OCI-LY1 (cell line): ENCODE results near the gene F5.

Experiments
- CTCF ChIP-seq: fragments of 200-600 bp; sonication (generic), shearing (Covaris generic); IDR thresholded peaks from 2 replicates; pipeline ENCODE4 v1.5.1; 2017; ENCODE audit warnings: mild to moderate bottlenecking, antibody characterized with exemption, low read length, moderate library complexity, mixed read lengths
- EZH2 ChIP-seq: fragments of 200-600 bp; sonication (generic), shearing (Covaris generic); IDR thresholded peaks from 2 replicates; pipeline ENCODE4 v1.8.0; 2017; ENCODE audit warnings: borderline replicate concordance, mixed run types, mild to moderate bottlenecking, antibody characterized with exemption, low read length, moderate library complexity, mixed read lengths

DNA sequence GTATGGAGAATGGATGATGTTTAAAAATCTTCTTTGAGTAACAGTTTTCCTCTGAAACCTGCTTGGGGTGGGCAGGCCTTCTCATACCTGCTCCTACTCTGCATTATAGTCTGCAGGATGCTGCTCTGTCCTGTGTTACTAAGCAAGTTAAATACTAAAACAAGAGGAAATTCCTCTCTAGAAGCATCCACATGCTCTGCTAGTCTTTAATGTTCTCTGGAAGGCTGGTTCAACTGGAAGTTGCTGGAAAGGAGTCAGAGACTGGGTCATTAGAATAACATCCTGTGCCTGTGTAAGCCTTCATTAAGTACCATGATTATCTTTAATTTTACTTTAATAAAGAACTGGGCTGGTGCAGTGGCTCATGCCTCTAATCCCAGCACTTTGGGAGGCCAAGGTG, 37.8 kb upstream of the F5 start:
- TF ChIP-seq EZH2 (no peak), CTCF (no peak)
